Fibroblast of skin of abdomen (primary cell): ENCODE data around the gene ZSCAN20. TPM values are rescaled to one million over a fixed set of nuclear protein-coding genes. Genes with fewer than 3 reads are reported as not detected.

Experiments used
- DNase-seq: peaks from one replicate; pipeline ENCODE4 v3.0.0-alpha.2; 2013
- polyA plus RNA-seq, 2 experiments: library from polyadenylated mRNA; unstranded; fragments of 120-200 nt; gene quantifications; one replicate each; pipeline ENCODE4 v1.2.1, GENCODE V29; 2013; ENCODE audit not compliant: insufficient read length in 2 of 2

ZSCAN20 gene
- polyA plus RNA-seq (2013, experiment 1 of 2; ENCODE audit: insufficient read length): 2.9 TPM
- 2.9 TPM for polyA plus RNA-seq (2013, experiment 2 of 2; ENCODE audit: insufficient read length)

DNA sequence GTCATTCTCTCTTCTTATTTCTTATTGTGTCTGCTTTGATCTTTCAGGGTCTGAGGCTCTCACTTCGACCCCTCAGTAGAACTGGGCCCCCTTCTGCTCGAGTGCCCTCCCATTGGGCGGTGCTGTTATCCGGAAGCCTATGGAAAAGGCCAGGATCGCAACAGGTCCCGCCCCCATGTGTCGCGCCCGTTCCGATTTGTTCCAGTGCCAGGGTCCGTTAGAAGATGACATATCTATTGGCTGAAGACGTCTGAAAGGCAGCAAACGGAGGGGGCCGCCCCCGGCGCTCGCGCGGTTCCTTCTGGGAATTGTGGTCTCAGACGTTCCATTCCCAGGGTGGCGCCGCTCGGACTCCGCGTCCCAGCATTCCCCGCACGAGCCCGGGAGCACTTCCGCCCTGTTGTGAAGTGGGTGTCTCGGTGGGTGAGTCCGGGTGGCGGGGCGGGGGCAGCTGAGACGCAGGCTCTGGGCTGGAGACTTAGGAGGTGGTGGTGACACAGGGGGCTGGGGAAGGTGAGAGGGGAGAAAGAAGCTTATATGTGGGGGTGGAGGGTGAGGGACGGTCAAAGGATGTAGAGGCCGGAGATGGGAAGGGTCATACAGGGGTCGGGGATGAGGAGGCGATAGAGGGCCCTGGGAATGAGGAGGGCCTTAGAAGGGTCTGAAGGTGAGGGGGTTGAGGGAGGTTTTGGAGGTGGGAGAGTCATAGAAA is at the start of gene ZSCAN20:
ZSCAN20 (plus strand) TSS at position 377 of the 712 bp plus-strand sequence. CDS start 6,644 bp downstream, outside the sequence.
- DNase-seq: peak; percentile 99

DNA sequence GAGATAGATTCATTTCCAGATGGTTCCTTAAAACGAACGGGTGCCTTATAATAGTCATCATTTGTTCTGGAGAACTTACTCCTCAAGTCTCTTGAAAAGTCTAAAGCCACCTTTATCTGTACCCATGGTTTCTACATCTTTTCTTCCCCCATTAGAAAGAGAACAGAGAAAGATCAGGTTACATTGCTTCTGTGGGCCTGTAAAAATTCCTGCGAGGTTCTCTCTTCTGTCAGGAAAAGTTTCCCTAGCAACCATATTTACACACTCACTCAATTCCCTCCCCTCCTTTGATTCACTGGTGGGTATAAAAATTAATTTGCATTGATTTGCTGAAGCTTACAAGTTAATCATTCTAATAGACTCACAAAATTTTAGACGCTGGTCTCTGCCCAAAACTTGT is 48.2 kb upstream of the ZSCAN20 start:
- peak; percentile 60 for DNase-seq

- DNase-seq: peak; percentile 36
These were observed 47.8 kb upstream of the ZSCAN20 start for GRCh38 chr1:33424610-33425009.

GRCh38 chr1:33425900-33426299 is 46.5 kb upstream of the ZSCAN20 start:
- no peak for DNase-seq

DNA sequence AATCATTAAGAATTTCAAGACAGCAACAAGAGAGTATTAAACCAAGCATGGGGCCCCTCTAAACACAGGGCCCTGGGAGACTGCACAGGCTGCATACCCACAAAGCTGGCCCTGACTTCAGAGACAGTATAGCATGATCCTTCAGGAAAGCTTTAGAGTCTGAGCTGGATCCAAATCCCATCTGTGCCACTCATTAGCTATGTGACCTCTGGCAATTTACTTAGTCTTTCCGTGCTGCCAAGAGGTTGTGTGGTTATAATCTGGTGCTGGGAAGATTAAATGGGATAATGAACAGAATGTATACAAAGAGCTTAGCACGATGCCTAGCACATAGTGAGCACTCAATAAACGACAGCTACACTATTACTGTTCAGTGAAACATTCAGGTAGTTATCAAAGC is 45.5 kb upstream of the ZSCAN20 start:
- no peak for DNase-seq

GRCh38 chr1:33428661-33429060 is 43.8 kb upstream of the ZSCAN20 start:
- DNase-seq: no peak

DNA sequence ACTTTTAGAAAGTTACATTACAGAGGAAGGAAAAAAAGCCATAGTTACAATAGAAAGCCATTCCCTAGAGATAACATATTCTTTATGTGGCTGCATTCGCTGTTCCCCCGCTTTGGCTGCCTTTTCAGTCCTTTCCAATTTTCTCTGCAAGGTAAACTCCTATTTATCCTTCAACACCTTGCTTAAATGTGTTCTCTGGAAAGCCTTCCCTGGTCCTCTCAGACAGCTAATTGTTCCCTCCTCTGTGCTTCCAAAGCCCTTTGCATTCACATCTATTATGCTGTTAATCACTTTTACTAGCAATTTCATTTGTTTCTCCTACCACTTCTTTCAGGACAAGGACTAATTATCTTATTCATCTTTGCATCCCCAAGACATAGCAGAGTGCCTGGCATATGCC is 43.1 kb upstream of the ZSCAN20 start:
- no peak for DNase-seq

GRCh38 chr1:33429856-33430691 is 42.4 kb upstream of the ZSCAN20 start:
- DNase-seq: peak; percentile 15

GRCh38 chr1:33430692-33431593 is 41.5 kb upstream of the ZSCAN20 start, which contains the start of gene PHC2:
Gene PHC2 (minus strand): TSS chr1:33431095. CDS start chr1:33375539, 55,556 bp downstream.
- DNase-seq: peak; percentile 94

- peak; percentile 100 for DNase-seq
These were observed 38.7 kb upstream of the ZSCAN20 start for GRCh38 chr1:33433509-33434362.

GRCh38 chr1:33434363-33434750 is 38.1 kb upstream of the ZSCAN20 start:
- no peak for DNase-seq

GRCh38 chr1:33435096-33435820 is 37.2 kb upstream of the ZSCAN20 start:
- peak; percentile 81 for DNase-seq

DNA sequence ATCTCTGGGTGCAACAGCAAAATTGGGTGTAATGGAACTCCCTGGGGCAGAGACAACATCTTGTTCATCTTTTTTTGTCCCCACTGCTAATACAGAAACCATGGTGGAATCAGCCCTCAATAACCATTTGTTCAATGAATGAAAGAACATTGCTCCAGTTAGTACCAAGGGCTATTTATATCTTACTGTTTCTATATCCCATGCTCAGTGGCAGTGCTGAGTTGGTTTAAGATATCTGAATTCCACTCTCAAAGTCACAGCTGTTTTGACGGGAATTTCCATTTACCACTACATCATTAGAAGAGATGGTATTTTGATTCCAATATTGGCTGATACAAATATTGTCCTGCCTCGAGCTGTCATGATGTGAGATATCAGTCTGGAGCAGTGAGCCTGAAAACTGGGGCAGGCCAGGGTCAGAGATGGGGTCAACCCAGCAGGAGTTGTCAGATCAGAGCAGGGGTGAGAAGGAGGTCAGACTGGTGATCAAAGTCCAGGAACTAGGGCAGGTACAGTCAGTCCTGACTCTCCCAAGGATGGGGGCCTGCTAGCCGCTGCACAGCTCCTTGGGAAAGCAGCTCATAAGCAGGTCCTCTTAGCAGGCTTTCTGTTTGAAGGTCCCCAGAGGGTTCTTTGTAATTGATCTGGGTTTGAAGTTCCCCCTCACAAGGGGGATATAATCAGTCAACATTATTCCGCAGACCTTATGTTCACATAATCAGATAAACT is 35.7 kb upstream of the ZSCAN20 start:
- DNase-seq: no peak

GRCh38 chr1:33438364-33439160 is 33.9 kb upstream of the ZSCAN20 start:
- no peak for DNase-seq

- DNase-seq: no peak
These were observed 32.8 kb upstream of the ZSCAN20 start for GRCh38 chr1:33439662-33440061.

DNA sequence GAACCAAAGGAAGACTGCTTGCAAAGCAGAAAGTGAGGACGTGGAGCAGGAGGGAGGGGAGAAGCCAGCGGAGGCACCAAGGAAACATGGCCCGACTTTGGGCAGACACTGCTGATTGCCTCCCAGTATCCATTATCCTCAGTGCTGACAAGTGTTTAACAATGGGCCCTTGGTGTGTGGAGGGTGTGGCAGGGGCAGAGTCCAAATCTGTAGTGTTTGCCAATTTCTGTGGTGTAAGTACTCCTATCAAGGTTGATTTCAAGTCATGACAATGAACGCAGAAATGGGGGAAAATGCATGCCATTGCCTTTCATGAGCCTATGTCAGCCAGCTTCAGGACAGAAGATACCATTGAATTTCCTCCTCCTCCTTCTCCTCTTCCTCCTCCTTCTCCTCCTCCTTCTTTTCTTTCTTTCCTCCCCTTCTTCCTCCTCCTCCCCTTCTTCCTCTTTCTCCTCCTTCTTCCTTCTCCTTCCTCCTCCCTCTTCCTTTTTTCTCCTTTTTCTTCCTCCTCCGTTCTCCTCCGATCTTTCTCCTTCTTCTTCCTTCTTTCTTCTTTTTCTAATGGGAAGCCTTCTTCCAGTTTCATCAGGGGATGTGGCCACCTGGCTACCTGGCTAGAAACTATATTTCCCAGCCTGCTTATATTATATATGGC is 31.2 kb upstream of the ZSCAN20 start:
- DNase-seq: no peak

- DNase-seq: peak; percentile 60
These were observed 30.3 kb upstream of the ZSCAN20 start for GRCh38 chr1:33442141-33442540.

DNA sequence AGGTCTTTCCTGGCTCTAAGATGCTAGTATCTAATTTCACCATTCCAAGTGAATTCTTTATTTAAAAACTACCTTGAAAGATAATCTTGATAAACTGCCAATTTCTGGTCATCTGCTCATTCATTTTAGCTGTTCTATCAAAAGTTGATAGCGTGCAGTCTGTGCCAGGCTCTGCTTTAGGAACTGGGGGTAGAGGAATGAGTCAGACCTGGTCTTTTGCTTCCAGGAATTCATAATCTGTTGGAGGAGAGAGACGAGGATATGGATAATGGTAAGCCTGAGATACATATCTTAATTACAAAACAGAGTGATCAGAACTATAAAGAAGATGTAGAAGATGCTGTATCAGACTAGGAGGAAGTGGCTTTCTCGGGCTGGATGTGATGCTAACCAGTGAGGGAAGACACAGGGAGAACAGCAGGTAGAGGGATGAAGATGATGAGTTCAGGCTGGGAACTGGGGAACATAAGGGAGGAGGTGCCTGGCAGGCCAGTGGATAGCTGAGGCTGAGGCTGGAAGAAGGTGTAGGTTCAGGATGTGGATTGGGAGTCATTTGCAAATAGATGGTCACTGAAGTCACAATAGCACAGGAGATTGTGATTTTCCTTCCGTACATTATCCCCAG is 29.3 kb upstream of the ZSCAN20 start:
- DNase-seq: peak; percentile 62
